AG04450 (cell line): ENCODE measurements around the gene ICAM3. TPM values are rescaled to one million over a fixed set of nuclear protein-coding genes. Genes with fewer than 3 reads are reported as not detected.

Experiments
- CTCF ChIA-PET: fragments of 300-600, 350-600 bp; formaldehyde crosslinking; extraction: SDS; loops from one replicate; lab custom pipeline; 2022; ENCODE audit warnings: antibody characterized with exemption, inconsistent platforms; lab: Charles Lee
- POLR2A ChIA-PET: fragments of 350-600 bp; formaldehyde crosslinking; extraction: SDS; loops from one replicate; lab custom pipeline; 2021; ENCODE audit warnings: antibody characterized with exemption, inconsistent platforms; lab: Yijun Ruan, JAX
- DNase-seq: peaks from one replicate; pipeline ENCODE4 v3.0.0-alpha.2; 2011; ENCODE audit warnings: low read depth, low spot score
- H3K27ac ChIP-seq: one replicate; pipeline ENCODE4 v1.5.1; 2012; ENCODE audit warnings: low read depth, low read length, control low read depth
- H3K27me3 ChIP-seq: one replicate; pipeline ENCODE4 v1.6.0; 2012; ENCODE audit warnings: low read length; ENCODE audit not compliant: control insufficient read depth, insufficient read depth
- H3K4me3 ChIP-seq: 2 replicates; pipeline ENCODE4 v1.5.1; 2011; ENCODE audit warnings: mild to moderate bottlenecking, low read depth, low read length, control low read depth
- H3K9me3 ChIP-seq: 2 replicates; pipeline ENCODE4 v1.5.1; 2012; ENCODE audit warnings: low read length; ENCODE audit not compliant: control insufficient read depth, insufficient read depth
- CTCF ChIP-seq: IDR thresholded peaks from 2 replicates; pipeline ENCODE4 v1.5.1; 2011; ENCODE audit warnings: low read depth, low read length, control low read depth, inconsistent platforms
- polyA plus RNA-seq: library from polyadenylated mRNA; depleted of rRNA; stranded (reverse); fragments of >200 nt; gene quantifications from 2 replicates; pipeline ENCODE4 v1.2.3, GENCODE V29; 2011

The ICAM3 gene
- polyA plus RNA-seq, 1 experiment: 6.7 TPM

- ChIA-PET CTCF (no interaction called here), POLR2A (interaction anchor here (0.7 to 1.6 kb wide), 2 partner anchors 12 to 16 kb away, joined by 3 to 4 read pairs; no protein-coding TSS in a partner anchor)
- H3K27me3 ChIP-seq: no peaks in the 10 kb centered on the region
- TF ChIP-seq CTCF: no peak
- no peak for DNase-seq
- H3K27ac ChIP-seq: no peak overlapping the region
- H3K4me3 ChIP-seq: no peak overlapping the region
- no peaks in the 10 kb centered on the region; the same call in 1 of the 2 replicates for H3K9me3 ChIP-seq
These were observed 20.4 kb downstream of the ICAM3 start for GRCh38 chr19:10318807-10319682.

GRCh38 chr19:10317857-10318462 is 21.5 kb downstream of the ICAM3 start:
- no peak for TF ChIP-seq CTCF
- H3K27me3 ChIP-seq: no peaks in the 10 kb centered on the region
- CTCF ChIA-PET: no interaction called here
- DNase-seq: no peak
- POLR2A ChIA-PET: interaction anchor here (1.6 to 1.7 kb wide), 2 partner anchors 15 to 17 kb away, joined by 4 to 9 read pairs; partner anchors contain the start of gene RAVER1
- H3K9me3 ChIP-seq: no peaks in the 10 kb centered on the region; the same call in 1 of the 2 replicates
- H3K27ac ChIP-seq: no peak overlapping the region
- no peak overlapping the region for H3K4me3 ChIP-seq

GRCh38 chr19:10317045-10317856 is 22.2 kb downstream of the ICAM3 start:
- ChIA-PET CTCF (interaction anchor here (1.2 kb wide), 1 partner anchor 73 kb away, joined by 8 read pairs; no protein-coding TSS in a partner anchor), POLR2A (interaction anchor here (0.8 to 1.7 kb wide), 4 partner anchors 13 to 48 kb away, joined by 3 to 9 read pairs (median 4); partner anchors contain the start of gene RAVER1)
- no peak for DNase-seq
- H3K27ac ChIP-seq: no peak overlapping the region
- no peak overlapping the region for H3K4me3 ChIP-seq
- no peaks in the 10 kb centered on the region; the same call in 1 of the 2 replicates for H3K9me3 ChIP-seq
- no peaks in the 10 kb centered on the region for H3K27me3 ChIP-seq
- TF ChIP-seq CTCF: no peak

GRCh38 chr19:10316229-10317044 is 23.0 kb downstream of the ICAM3 start:
- CTCF ChIA-PET: interaction anchor here (1.2 kb wide), 1 partner anchor 74 kb away, joined by 8 read pairs; no protein-coding TSS in a partner anchor
- no peak for TF ChIP-seq CTCF
- Histone ChIP-seq H3K27ac (no peak overlapping the region), H3K27me3 (no peaks in the 10 kb centered on the region), H3K9me3 (no peaks in the 10 kb centered on the region; the same call in 1 of the 2 replicates), H3K4me3 (no peak overlapping the region)
- POLR2A ChIA-PET: interaction anchor here (0.8 to 1.7 kb wide), 3 partner anchors 14 to 47 kb away, joined by 3 to 9 read pairs (median 3); partner anchors contain the start of gene RAVER1
- DNase-seq: no peak
